ENCODE results near the gene ARG1.
A peak's percentile ranks its signal among the peaks of the same experiment; 100 is the strongest.

ARG1 gene

GRCh38 chr6:131587909-131588308 is 14.9 kb downstream of the ARG1 start:
- no peak for DNase-seq

- DNase-seq = no peak
Observed at GRCh38 chr6:131588643-131589042, 15.6 kb downstream of the ARG1 start.

- DNase-seq = no peak
Observed at GRCh38 chr6:131592935-131593334, 19.9 kb downstream of the ARG1 start.

GRCh38 chr6:131594074-131594473 is 21.0 kb downstream of the ARG1 start:
- no peak for DNase-seq

GRCh38 chr6:131597446-131597845 is 24.4 kb downstream of the ARG1 start:
- peak in 1 of 2 experiments; percentile 1 for DNase-seq

- no peak for DNase-seq
Observed at GRCh38 chr6:131600716-131601115, 27.7 kb downstream of the ARG1 start.

- no peak for DNase-seq
Observed at GRCh38 chr6:131602781-131603312, 29.8 kb downstream of the ARG1 start.

GRCh38 chr6:131613296-131613925 is 40.4 kb downstream of the ARG1 start:
- DNase-seq = no peak

- no peak for DNase-seq
Observed at GRCh38 chr6:131615275-131615674, 42.2 kb downstream of the ARG1 start.

- DNase-seq = peak; percentile 87 to 92
Observed at GRCh38 chr6:131627724-131628682, 55.0 kb downstream of the ARG1 start, which contains the start of gene MED23. Gene MED23, minus strand, starts transcription at chr6:131628242. Its CDS starts 193 bp downstream, at chr6:131628049.

- DNase-seq = no peak
Observed at GRCh38 chr6:131628726-131629125, 55.7 kb downstream of the ARG1 start.

GRCh38 chr6:131629651-131630050 is 56.6 kb downstream of the ARG1 start:
- no peak for DNase-seq

- no peak for DNase-seq
Observed at GRCh38 chr6:131631625-131632289, 58.7 kb downstream of the ARG1 start.

Measured in SHP77 (cell line).